Activated CD4-positive, alpha-beta T cell treated with anti-CD3 and anti-CD28 coated beads for 24 hours (primary cell): Measurements from ENCODE around the gene CLDN3.
"Not testable (repeated sequence)": the region's sequence is repeated elsewhere in the genome, so short reads cannot be mapped to it uniquely, and the experiment has no call there.

Source experiments
- DNase-seq, 2 donors: peaks; one replicate each; pipeline ENCODE4 v3.0.0-alpha.2; 2020; ENCODE audit warnings: low read depth in 2 of 2

CLDN3 gene

GRCh38 chr7:73770002-73770859 lies at the start of gene CLDN3:
Gene CLDN3, minus strand, starts transcription at chr7:73770270. Its CDS starts 221 bp downstream, at chr7:73770049.
- peak in 1 of 2 donors; percentile 15 for DNase-seq

GRCh38 chr7:73817121-73817520 lies 47.1 kb upstream of the CLDN3 start:
- no peak for DNase-seq

- no peak for DNase-seq
Measured at GRCh38 chr7:73815436-73815835, 45.4 kb upstream of the CLDN3 start.

GRCh38 chr7:73812996-73813395 lies 42.9 kb upstream of the CLDN3 start:
- no peak for DNase-seq

- peak; percentile 39 to 55 for DNase-seq
Measured at GRCh38 chr7:73811760-73812168, 41.7 kb upstream of the CLDN3 start.

- no peak for DNase-seq
Measured at GRCh38 chr7:73810998-73811360, 40.9 kb upstream of the CLDN3 start.

- DNase-seq = no peak
Measured at GRCh38 chr7:73809467-73809951, 39.4 kb upstream of the CLDN3 start.

- no peak for DNase-seq
Measured at GRCh38 chr7:73802459-73802858, 32.4 kb upstream of the CLDN3 start.

- DNase-seq = no peak
Measured at GRCh38 chr7:73801577-73801976, 31.5 kb upstream of the CLDN3 start.

GRCh38 chr7:73799282-73800141 lies 29.4 kb upstream of the CLDN3 start:
- DNase-seq = no peak

GRCh38 chr7:73797176-73797575 lies 27.1 kb upstream of the CLDN3 start:
- not testable (repeated sequence) for DNase-seq

- not testable (repeated sequence) for DNase-seq
Measured at GRCh38 chr7:73796656-73797055, 26.6 kb upstream of the CLDN3 start.

- not testable (repeated sequence) for DNase-seq
Measured at GRCh38 chr7:73795188-73795587, 25.1 kb upstream of the CLDN3 start.

GRCh38 chr7:73791170-73791690 lies 21.2 kb upstream of the CLDN3 start:
- not testable (repeated sequence) for DNase-seq

- DNase-seq = no peak
Measured at GRCh38 chr7:73789051-73789450, 19.0 kb upstream of the CLDN3 start.

- DNase-seq = not testable (repeated sequence)
Measured at GRCh38 chr7:73787786-73788048, 17.6 kb upstream of the CLDN3 start.

- no peak for DNase-seq
Measured at GRCh38 chr7:73786588-73786987, 16.5 kb upstream of the CLDN3 start.

- no peak for DNase-seq
Measured at GRCh38 chr7:73779517-73779916, 9.4 kb upstream of the CLDN3 start.

GRCh38 chr7:73778801-73779389 lies 8.8 kb upstream of the CLDN3 start:
- no peak for DNase-seq

GRCh38 chr7:73774923-73775322 lies 4.9 kb upstream of the CLDN3 start:
- no peak for DNase-seq

GRCh38 chr7:73773700-73774517 lies 3.8 kb upstream of the CLDN3 start:
- no peak for DNase-seq
